A673 (cell line): ENCODE measurements around the gene NFKBIZ. TPM values are rescaled to one million over a fixed set of nuclear protein-coding genes. Genes with fewer than 3 reads are reported as not detected.

Experiments
- BruUV-seq: library from RNA; stranded (reverse); fragments of 400-500 nt; replicated peaks from 2 replicates; lab custom pipeline; 2021; lab: Mats Ljungman, UMichigan
- CTCF ChIA-PET: fragments of 300-600 bp; sonication (Branson Sonifier 250); formaldehyde crosslinking; loops from one replicate; lab custom pipeline; 2022; ENCODE audit warnings: antibody characterized with exemption; lab: Charles Lee
- POLR2A ChIA-PET: fragments of 300-600 bp; sonication (Branson Sonifier 250); formaldehyde crosslinking; loops from one replicate; lab custom pipeline; 2022; ENCODE audit warnings: antibody characterized with exemption; ENCODE audit not compliant: low non-redundant PET; lab: Charles Lee
- DNase-seq: peaks from one replicate; pipeline ENCODE4 v3.0.0-alpha.2; 2015; ENCODE audit warnings: low spot score
- H3K27ac ChIP-seq: fragments of 200-600 bp; sonication (generic); 2 replicates; pipeline ENCODE4 v1.5.1; 2016; ENCODE audit warnings: mixed run types, low read depth, mild to moderate bottlenecking, mixed read lengths, antibody characterized with exemption, low read length; ENCODE audit not compliant: poor library complexity, severe bottlenecking
- H3K27me3 ChIP-seq: fragments of 200-600 bp; sonication (generic); replicated peaks from 2 replicates; pipeline ENCODE4 v1.6.1; 2017; ENCODE audit warnings: mixed run types, low read depth, mild to moderate bottlenecking, mixed read lengths, antibody characterized with exemption, low read length; ENCODE audit not compliant: insufficient read depth, poor library complexity
- H3K36me3 ChIP-seq: fragments of 200-600 bp; sonication (generic); 2 replicates; pipeline ENCODE4 v1.6.1; 2016; ENCODE audit warnings: mixed run types, mild to moderate bottlenecking, mixed read lengths, antibody characterized with exemption, low read length; ENCODE audit not compliant: insufficient read depth, poor library complexity, severe bottlenecking
- H3K4me1 ChIP-seq: fragments of 200-600 bp; sonication (generic); 2 replicates; pipeline ENCODE4 v1.6.1; 2017; ENCODE audit warnings: mixed run types, mild to moderate bottlenecking, mixed read lengths, antibody characterized with exemption, low read length; ENCODE audit not compliant: insufficient read depth, poor library complexity, severe bottlenecking
- H3K4me3 ChIP-seq: fragments of 200-600 bp; sonication (generic); 2 replicates; pipeline ENCODE4 v1.5.1; 2016; ENCODE audit warnings: low read depth, mixed run types, mild to moderate bottlenecking, mixed read lengths, low read length; ENCODE audit not compliant: poor library complexity, severe bottlenecking
- H3K9me3 ChIP-seq: fragments of 200-600 bp; sonication (generic); 2 replicates; pipeline ENCODE4 v1.6.1; 2016; ENCODE audit warnings: mixed run types, low read depth, mild to moderate bottlenecking, mixed read lengths, antibody characterized with exemption, low read length; ENCODE audit not compliant: poor library complexity, severe bottlenecking
- CTCF ChIP-seq: fragments of 300-800, 200-600 bp; sonication (generic); conservative IDR thresholded peaks from 2 replicates; pipeline ENCODE4 v1.5.1; 2017; ENCODE audit warnings: low read depth, mild to moderate bottlenecking, antibody characterized with exemption, low read length, moderate library complexity, mixed read lengths
- EZH2 ChIP-seq: fragments of 200-600 bp; sonication (generic); IDR thresholded peaks from 2 replicates; pipeline ENCODE4 v1.6.1; 2017; ENCODE audit warnings: borderline replicate concordance, low read depth, mild to moderate bottlenecking, mixed read lengths, antibody characterized with exemption, low read length; ENCODE audit not compliant: poor library complexity, severe bottlenecking
- intact Hi-C: fragments of 100-400 bp; cut with micrococcal nuclease; formaldehyde crosslinking; loops from one replicate; pipeline ENCODE4 v1.10.0; 2022; ENCODE audit not compliant: unreplicated experiment
- total RNA-seq: library from RNA; stranded (reverse); gene quantifications from 2 replicates; pipeline ENCODE4 v1.2.3, GENCODE V29; 2021

Gene NFKBIZ
- total RNA-seq, 1 experiment from 2014 or later, result 15.1 TPM

- DNase-seq, result no peak
- CTCF ChIA-PET, result no interaction called here
- TF ChIP-seq CTCF (no peak), EZH2 (no peak)
- intact Hi-C loops, result no loop called here
- H3K4me1 ChIP-seq, result no peaks in the 10 kb centered on the region
- no peaks in the 10 kb centered on the region for H3K36me3 ChIP-seq
- H3K27me3 ChIP-seq, result no peaks in the 10 kb centered on the region
- BruUV-seq, result no TSS peak
- no peak overlapping the region for H3K27ac ChIP-seq
- POLR2A ChIA-PET, result no interaction called here
- H3K9me3 ChIP-seq, result peaks cover 2% of the 10 kb centered on the region
- no peak overlapping the region for H3K4me3 ChIP-seq
Measured at GRCh38 chr3:101898752-101899169, 49.4 kb downstream of the NFKBIZ start.

GRCh38 chr3:101900316-101900715 is 51.0 kb downstream of the NFKBIZ start:
- DNase-seq, result no peak
- no peak for TF ChIP-seq EZH2
- no peak for TF ChIP-seq CTCF
- Histone ChIP-seq H3K27me3 (no peaks in the 10 kb centered on the region), H3K4me1 (no peaks in the 10 kb centered on the region), H3K27ac (no peak overlapping the region), H3K36me3 (no peaks in the 10 kb centered on the region), H3K9me3 (no peaks in the 10 kb centered on the region), H3K4me3 (no peak overlapping the region)
- no TSS peak for BruUV-seq
- ChIA-PET POLR2A (no interaction called here), CTCF (no interaction called here)
- intact Hi-C loops, result no loop called here

GRCh38 chr3:101900736-101901135 is 51.4 kb downstream of the NFKBIZ start:
- no peaks in the 10 kb centered on the region for H3K36me3 ChIP-seq
- H3K9me3 ChIP-seq, result no peaks in the 10 kb centered on the region
- no peaks in the 10 kb centered on the region for H3K27me3 ChIP-seq
- intact Hi-C loops, result no loop called here
- H3K4me1 ChIP-seq, result no peaks in the 10 kb centered on the region
- DNase-seq, result no peak
- ChIA-PET POLR2A (no interaction called here), CTCF (no interaction called here)
- no TSS peak for BruUV-seq
- no peak for TF ChIP-seq EZH2
- TF ChIP-seq CTCF, result no peak
- H3K27ac ChIP-seq, result no peak overlapping the region
- H3K4me3 ChIP-seq, result no peak overlapping the region
